NK-92 treated with Interleukin-12 subunit alpha and Interleukin-12 subunit beta, amount 100 ng/mL, for 24 hours (cell line): Measurements from ENCODE around the gene RNF130.
"Not testable (repeated sequence)": the region's sequence is repeated elsewhere in the genome, so short reads cannot be mapped to it uniquely, and the experiment has no call there.

Source experiments
- DNase-seq: peaks from one replicate; lab custom pipeline; 2025; lab: John Stamatoyannopoulos, UW

The RNF130 gene

DNA sequence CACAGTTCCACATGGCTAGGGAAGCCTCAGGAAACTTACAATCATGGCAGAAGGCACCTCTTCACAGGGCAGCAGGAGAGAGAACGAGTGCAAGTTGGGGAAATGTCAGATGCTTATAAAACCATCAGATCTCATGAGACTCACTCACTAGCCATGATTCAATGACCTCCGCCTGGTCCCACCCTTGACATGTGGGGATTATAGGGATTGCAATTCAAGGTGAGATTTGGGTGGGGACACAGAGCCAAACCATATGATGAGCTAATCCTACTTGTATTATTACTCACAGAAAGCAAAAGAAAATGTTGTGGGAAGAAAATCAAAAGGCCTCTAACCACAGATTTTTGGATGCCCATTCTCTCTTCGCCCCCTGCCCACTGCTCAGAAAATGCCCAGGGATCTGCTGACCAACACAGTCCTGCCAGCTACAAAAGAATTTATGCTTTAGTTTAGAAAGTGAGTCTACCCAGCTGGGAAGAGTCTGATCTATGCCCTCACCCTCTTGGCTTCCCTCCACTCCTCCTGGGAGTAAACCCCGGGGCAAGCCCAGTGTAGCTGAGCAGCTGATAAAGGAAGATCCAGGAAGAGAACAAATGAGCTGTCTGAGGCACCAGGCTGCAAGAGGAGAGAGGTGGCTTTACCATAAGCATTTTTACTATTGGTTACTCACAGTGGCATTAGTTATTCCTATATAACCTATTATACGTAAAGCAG is 53.1 kb downstream of the RNF130 start:
- no peak for DNase-seq

DNA sequence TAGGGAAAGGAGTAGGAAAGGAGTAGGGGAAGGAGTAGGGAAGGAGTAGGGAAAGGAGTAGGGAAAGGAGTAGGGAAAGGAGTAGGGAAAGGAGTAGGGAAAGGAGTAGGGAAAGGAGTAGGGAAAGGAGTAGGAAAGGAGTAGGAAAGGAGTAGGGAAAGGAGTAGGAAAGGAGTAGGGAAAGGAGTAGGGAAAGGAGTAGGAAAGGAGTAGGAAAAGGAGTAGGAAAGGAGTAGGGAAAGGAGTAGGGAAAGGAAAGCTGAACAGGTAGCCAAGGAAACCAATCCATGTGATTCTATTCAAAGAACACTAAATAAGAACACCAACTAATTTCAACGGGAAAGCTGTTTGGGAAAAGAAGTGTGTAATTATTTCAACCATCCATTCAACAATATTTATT is 56.0 kb downstream of the RNF130 start:
- not testable (repeated sequence) for DNase-seq

DNA sequence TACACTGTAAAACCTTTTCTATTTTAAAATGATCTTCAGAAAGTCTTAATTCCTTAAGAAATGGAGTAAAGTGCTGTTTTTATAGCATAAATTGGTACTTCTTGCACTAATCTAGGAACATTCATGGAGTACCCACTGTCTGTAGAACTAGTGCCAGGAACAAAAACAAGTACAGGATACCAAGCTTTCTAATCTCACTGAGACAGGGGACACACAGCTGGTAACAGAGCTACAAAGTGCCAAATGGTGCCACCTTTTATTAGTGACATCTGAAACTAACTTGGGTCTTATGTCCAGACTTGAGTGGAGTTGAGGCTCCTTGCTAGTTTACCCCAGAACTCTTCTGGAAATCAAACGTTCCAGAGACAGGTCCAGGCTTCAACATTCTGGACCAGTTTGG is 57.9 kb downstream of the RNF130 start:
- no peak for DNase-seq

DNA sequence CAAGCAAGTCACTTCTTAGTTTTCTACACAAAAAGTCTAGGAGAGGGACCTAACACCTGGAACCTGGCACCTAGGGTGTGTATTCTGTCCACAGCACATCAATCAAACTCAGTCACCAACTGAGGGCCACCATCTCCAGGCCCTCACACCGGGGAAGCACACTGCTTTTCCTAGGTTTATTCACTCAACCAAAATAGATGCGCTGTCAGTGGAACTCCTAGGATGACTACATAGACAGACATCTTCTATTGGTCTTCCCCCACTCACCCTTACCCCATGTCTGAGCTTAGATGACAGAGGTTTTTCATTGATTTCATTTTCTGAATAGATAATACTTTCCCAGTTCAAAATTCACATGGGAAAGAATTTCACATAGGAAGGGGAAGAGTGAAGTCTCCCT is 59.2 kb downstream of the RNF130 start:
- no peak for DNase-seq

DNA sequence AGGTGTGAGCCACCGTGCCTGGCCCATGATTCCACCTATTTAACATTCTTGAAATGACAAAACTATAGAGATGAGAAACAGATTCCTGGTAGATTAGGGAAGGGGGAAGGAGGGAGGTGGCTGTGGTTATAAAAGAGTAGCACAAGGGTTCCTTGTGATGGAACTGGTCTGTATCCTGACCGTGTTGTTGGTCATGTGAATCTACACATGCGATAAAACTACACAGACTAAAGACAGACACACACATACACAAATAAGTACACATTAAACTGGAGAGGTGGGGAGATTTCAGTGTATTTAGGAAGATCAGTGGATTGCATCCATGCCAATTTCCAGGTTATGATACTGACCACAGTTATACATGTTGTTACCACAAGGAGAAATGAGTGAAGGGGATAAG is 60.9 kb downstream of the RNF130 start:
- DNase-seq: no peak

DNA sequence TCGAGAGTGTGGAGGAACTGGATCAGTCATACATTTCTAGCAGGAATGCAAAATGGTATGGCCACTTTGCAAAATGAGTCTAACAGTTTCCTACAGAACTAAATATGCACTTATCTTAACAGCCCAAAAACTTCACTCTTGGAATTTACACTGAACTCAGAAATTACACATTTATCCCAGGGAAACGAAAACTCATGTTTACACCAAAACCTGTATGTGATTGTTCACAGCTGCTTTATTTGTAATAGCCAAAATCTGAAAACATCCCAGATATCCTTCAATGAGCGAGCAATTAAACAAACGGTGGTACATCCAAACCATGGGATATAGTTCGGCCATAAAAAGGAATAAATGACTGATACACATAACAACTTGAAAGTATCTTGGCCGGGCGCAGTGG is 62.0 kb downstream of the RNF130 start:
- DNase-seq: no peak

DNA sequence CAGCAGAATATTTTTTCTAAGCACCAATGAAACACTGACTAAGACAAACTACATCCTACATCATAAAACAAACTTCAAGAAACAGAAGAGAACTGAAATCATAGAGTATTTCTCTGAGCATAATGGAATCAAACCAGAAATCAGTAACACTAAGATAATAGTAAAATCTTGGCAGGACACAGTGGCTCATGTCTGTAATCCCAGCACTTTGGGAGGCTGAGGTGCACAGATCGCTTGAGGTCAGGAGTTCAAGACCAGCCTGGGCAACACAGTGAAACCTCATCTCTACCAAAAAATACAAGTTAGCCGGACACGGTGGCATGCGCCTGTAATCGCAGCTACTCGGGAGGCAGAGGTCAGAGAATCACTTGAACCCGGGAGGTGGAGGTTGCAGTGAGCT is 63.1 kb downstream of the RNF130 start:
- no peak for DNase-seq

DNA sequence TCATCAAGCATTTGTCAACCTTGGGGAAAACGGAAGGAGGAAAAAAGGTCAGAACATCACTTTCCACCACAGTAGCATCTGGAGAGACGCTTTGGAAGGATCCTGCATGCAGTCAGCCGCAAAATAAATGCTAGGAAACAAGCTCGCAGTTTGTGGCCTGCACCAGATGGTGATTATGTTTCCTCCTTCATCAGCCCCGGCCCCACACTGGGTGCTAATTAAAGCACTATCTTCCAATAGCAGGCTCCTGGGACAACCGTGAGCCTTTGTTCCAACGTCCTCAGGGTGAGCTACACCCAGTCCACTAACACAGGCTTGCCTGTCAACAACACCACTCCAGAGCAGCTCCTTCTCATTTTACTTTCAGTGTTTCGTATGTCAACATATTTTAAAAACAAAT is 64.0 kb downstream of the RNF130 start:
- no peak for DNase-seq

DNA sequence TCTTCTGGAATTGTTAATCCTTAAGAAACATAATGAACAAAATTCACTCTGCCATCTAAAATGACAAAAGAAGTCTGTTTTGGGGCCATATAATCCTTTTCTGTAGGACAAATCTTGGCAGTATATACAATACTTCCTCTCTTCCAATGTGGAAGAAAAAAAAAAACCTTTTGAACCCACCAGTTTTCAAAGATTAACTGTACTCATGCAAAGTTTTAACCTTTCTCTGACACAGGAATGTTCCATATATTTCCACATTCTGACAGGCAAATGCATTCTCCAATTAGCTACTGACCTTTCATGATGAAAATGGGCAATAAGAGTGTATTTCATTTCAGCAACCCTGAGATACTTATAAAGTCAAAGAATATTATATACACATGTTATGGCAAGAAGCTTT is 65.4 kb downstream of the RNF130 start:
- DNase-seq: no peak

DNA sequence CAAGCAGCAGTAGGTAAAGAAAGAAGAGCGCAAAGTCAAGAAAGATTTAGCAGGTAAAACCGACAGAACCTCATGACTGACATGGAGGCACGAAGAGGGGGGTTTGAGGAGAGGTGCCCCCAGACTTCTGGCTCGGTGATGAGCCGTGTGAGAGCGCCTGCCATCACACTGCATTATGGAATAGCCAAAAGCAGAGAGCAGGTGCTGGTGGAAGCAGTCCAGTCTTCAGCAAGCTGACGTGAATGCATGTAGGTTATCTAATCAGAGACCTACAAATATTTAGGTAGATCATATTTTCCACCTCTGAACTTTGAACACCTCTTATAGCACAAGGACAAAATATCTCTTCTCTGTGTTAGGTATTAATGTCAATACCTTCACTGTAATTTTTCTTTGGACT is 68.4 kb downstream of the RNF130 start:
- no peak for DNase-seq

DNA sequence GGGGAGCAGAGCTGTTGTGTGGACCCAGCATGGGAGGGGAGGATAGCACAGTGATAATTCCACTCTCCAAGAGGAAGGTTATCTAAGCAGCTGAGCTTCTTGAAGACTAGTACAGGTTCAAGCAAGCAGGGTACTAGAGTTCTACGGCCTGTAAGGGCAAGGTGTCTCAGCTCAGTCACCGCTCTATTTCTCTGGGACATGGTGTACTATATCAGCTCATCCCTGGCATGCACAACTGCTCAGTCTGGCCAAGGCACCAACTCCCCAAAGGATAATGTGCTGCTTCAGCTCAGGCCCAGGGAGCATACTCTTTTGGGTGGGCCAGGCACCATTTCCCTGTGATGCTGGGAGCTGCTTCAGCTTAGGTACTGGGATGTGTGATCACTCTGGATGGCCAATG is 69.8 kb downstream of the RNF130 start:
- no peak for DNase-seq

DNA sequence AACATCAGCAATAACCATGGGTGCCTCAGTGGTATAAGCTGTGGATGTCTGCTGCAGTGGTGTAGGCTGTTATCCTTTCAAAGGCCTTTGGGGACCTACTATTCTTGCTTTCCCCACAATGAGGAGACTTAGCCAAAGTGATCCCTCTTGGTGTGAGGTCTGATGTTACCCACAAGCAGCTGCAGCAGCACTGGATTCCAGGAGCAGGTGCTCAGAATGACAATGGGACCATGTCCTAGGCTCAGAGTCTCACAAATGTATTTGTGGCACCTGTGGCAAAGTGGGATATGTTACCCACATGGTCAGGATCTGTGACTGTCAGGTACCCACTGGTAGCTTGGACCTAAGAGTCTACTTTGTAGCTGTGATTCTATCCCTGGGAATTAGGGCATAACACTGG is 70.4 kb downstream of the RNF130 start:
- DNase-seq: no peak

DNA sequence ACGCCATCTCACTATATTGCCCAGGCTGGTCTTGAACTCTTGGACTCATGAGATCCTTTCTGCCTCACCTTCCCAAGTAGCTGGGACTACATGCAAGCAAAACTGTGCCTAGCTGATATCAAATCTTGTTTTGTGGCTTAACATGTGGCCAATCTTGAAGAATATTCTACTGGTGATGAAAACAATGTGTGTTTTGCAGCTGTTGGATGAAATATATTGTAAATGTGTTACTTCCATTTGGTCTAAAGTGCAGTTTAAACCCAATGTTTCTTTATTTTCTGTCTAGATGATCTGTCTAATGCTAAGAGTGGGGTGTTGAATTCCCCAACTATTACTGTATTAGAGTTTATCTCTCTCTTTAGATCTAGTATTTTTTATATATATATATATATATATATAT is 73.1 kb downstream of the RNF130 start:
- DNase-seq: no peak

DNA sequence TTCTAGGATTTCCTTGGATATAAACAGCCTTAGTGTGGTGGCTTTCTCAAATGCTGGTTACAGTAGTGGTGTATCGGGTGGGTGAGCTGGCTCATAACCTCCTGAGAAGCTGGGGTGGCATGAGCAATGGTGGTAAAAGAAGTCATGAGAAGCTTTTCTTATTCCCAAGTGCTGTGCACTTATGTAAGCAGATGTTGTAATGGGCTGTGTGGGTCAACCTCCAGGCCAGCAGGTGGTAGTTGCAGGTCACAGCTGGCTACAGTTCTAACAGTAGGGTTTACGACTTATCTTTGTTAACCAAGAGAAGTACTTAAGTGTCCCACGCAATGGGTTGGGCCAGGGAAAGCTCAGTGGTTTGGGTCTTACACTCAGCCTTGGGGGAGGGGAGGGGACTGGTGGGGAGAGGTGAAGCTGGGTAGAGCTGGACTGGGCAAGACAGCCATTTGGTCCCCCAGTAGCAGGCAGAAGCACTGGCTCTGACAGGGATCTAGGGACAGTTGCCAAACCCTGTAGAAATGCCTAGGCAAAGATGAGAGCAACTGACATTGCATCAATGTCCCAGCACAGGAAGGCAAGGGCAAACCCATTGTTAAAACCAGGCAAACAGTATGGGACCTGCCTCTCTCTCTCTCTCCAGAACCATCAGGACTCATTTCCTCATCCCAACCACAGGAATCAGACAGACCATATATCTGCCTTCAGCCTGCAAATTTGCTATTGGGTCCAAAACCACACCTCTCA is 76.8 kb downstream of the RNF130 start:
- DNase-seq: no peak

DNA sequence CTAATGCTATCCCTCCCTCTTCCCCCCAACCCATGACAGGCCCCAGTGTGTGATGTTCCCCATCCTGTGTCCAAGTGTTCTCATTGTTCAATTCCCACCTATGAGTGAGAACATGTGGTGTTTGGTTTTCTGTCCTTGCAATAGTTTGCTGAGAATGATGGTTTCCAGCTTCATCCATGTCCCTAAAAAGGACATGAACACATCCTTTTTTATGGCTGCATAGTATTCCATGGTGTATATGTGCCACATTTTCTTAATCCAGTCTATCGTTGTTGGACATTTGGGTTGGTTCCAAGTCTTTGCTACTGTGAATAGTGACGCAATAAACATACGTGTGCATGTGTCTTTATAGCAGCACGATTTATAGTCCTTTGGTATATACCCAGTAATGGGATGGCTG is 78.7 kb downstream of the RNF130 start:
- not testable (repeated sequence) for DNase-seq

DNA sequence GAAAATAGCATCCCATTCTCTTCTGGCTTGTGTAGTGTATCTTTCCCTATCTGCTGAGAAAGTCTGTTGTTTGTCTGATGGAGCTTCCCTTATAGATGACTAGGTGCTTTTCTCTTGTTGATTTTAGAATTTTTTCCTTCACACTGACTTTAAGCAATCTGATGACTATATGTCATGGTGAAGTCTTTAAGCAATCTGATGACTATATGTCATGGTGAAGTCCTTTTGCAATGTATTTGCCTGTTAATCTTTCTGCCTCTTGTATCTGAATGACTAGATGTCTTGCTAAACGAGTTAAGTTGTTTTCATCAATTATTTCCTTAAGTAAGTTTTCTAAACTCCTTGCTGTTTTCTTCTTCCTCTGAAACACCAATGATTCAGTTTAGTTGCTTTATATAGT is 80.5 kb downstream of the RNF130 start:
- no peak for DNase-seq

DNA sequence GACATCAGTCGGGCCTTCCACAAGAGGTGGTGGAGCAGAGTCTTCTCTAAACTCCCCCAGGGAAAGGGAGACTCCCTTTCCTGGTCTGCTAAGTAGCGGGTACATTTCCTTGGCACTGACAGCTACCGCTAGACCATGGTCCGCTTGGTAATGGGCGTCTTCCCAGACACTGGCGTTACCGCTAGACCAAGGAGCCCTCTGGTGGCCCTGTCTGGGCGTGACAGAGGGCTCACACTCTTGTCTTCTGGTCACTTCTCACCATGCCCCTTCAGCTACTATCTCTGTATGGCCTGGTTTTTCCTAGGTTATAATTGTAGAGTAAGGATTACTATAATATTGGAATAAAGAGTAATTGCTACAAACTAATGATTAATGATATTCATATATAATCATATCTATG is 81.0 kb downstream of the RNF130 start:
- not testable (repeated sequence) for DNase-seq

DNA sequence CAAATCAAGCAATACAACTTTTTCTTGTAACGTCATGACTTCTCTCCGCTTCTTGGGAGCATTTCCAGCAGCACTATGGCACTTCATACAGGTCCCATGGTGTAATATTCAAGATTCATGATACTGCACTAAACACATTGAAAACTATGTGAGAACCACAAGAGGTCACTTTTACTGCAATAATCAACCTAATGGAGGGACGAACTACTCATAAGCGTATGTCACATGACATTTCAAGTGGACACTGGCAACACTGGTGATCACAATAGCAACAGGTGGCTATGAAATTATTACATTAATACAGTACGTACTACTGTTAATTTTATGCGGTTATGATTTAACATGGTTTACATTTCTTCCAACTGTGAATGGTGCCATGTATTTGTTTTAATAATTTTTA is 85.2 kb downstream of the RNF130 start:
- DNase-seq: no peak

DNA sequence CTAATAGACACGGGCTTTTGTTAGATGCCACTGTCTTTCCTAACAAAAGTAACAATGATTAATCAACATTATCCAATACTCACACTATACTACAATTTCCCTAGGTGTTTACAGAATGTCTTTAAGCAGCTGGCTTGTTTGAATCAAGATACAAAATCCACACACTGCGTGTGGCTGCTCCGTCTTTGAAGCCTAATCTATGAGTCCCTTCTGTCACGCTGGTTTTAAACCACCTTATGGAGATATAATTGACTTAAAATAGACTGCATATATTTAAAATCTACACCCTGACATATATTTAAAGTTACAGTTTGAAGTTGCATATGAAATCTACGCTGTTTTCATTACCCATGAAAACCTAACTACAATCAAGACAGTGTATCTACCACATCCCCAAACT is 89.9 kb downstream of the RNF130 start:
- DNase-seq: no peak

DNA sequence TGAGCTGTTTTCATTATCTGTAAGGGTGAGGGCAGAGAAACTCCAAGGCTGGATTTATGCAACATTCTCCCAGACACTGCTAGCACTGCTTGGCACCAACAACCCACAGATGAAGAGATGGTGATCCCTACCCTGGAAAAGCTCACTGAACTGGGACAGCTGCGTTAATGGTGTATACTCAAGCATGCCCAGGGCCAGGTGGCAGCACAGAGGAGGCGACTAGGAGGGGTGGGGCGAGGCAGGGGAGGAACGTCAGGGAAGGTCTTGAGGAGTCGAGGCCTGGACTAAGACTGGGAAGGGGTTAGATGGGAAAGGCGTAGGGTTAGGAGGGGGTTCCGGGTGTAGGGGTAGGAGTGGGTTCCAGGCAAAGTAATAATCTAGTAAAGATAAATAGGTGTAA is 90.8 kb downstream of the RNF130 start:
- no peak for DNase-seq

DNA sequence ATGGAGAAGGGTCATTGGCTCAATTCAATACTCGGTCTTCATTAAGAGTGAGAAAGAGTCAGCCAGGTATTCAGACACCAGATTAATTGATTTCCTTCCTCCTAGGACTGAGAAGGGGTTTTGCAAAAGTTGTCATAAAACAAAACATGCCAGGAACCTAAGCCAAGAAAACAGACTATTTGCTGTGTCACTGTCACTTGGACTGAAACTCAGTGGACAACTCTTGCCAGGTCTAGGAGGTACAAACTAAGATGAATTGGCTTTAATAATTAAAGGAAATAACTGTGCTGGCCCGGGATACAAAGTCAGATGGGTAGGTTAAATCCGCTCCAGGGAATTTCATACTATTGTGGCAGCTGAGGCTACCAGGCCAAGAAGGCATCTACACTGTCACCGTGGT is 92.8 kb downstream of the RNF130 start:
- DNase-seq: no peak

DNA sequence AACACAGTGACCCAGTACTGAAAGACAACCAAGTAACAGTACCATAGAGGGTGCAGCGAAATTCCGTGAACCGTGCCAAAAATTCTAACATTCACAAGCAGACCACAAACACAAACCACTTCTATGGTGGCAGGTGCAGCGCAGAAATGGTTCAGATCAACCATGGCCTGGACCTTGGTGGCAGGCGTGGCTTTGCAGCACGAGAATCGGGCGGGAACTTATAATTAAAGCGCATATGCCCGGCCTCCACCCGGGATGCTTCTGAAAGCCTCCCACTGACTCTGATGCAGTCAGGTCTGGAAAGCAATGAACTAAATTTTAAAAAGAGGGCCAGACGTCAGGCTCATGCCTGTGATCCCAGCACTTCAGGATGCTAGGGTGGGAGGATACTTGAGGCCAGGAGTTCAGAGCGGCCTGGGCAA is 95.8 kb downstream of the RNF130 start:
- no peak for DNase-seq

DNA sequence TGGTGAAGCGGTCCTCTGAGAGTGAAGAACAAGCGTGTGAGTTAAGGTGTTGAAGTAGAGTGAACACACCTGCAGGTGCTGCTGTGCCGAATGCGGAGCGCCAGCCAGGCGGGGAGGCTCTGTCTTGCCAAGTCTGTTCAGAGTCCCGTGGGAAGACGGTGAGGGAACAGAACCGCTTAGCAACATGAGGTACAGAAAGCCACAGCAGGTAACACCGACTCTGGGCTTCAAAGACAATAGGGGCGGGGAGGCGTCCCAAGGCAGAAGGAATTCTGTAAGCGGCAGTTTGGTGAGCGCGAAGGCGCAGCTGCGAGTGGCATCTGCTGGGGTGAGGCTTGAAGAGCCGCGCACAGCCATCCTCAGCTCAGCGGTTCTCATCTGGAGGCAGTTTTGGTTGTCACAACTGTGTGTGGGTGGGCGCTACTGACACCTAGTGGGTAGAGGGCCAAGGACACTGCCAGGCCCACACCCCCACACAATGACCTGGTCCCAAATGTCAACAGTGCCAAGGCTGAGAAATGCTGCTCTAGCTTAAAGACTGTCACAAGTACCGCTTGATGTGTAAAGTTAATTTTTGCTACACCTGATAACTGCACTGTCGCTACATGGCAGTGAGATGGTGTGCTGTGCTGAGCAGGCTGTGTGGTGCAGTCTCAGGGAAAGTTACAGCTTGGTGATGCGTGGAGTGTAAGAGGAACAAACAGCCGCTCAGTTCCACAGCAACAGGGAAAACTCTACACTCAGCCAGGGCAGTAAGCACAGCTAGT is 96.4 kb downstream of the RNF130 start:
- peak; percentile 8 for DNase-seq
